ENCODE data around the gene NFKBIE.

DNA sequence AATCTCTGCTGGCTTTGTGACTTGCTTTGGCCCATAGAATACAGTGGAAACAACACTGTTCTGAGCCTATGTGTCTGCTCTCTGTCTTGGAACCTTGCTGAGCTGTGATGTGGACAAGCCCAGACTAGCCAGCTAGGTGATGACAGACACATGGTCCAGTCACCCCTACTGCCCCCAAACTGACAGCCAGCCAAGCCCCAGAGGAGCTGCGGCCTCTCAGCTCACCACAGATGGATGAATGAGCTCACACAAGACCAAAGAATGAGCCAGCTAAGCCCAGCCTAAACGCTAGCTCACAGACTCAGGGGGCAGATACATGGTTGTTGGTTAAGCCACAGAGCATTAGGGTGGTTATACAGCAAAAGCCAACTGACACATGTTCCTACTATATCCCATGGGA is 43.7 kb upstream of the NFKBIE start:
- TF ChIP-seq, protein P1, sequence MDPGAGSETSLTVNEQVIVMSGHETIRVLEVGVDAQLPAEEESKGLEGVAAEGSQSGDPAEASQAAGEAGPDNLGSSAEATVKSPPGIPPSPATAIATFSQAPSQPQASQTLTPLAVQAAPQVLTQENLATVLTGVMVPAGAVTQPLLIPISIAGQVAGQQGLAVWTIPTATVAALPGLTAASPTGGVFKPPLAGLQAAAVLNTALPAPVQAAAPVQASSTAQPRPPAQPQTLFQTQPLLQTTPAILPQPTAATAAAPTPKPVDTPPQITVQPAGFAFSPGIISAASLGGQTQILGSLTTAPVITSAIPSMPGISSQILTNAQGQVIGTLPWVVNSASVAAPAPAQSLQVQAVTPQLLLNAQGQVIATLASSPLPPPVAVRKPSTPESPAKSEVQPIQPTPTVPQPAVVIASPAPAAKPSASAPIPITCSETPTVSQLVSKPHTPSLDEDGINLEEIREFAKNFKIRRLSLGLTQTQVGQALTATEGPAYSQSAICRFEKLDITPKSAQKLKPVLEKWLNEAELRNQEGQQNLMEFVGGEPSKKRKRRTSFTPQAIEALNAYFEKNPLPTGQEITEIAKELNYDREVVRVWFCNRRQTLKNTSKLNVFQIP (CRISPR knock-in tag; IDR thresholded peaks at IDR 0.05; ENCODE audit: borderline replicate concordance, low read depth) = no peak
- no peak for TF ChIP-seq SNAI2 (CRISPR knock-in tag; IDR thresholded peaks at IDR 0.05)
- no peak for TF ChIP-seq ZNF565 (CRISPR knock-in tag; conservative IDR thresholded peaks at IDR 0.05; ENCODE audit: low read depth)
- TF ChIP-seq ZNF70 (CRISPR knock-in tag; IDR thresholded peaks at IDR 0.05) = no peak
- TF ChIP-seq, protein P2, sequence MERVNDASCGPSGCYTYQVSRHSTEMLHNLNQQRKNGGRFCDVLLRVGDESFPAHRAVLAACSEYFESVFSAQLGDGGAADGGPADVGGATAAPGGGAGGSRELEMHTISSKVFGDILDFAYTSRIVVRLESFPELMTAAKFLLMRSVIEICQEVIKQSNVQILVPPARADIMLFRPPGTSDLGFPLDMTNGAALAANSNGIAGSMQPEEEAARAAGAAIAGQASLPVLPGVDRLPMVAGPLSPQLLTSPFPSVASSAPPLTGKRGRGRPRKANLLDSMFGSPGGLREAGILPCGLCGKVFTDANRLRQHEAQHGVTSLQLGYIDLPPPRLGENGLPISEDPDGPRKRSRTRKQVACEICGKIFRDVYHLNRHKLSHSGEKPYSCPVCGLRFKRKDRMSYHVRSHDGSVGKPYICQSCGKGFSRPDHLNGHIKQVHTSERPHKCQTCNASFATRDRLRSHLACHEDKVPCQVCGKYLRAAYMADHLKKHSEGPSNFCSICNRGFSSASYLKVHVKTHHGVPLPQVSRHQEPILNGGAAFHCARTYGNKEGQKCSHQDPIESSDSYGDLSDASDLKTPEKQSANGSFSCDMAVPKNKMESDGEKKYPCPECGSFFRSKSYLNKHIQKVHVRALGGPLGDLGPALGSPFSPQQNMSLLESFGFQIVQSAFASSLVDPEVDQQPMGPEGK (CRISPR knock-in tag; IDR thresholded peaks at IDR 0.05; ENCODE audit: borderline replicate concordance) = no peak
- no peak for TF ChIP-seq PPARA (CRISPR knock-in tag; IDR thresholded peaks at IDR 0.05; ENCODE audit: borderline replicate concordance)
- no peak for TF ChIP-seq ZFP30 (CRISPR knock-in tag; IDR thresholded peaks at IDR 0.05)

Measured in SK-N-SH treated with all-trans-retinoic acid at 6 μM for 48 hours (cell line).